Endodermal cell (in vitro differentiated cells): ENCODE measurements around the gene ARMC3. TPM values are rescaled to one million over a fixed set of nuclear protein-coding genes. Genes with fewer than 3 reads are reported as not detected.

Source experiments
- DNase-seq: peaks from one replicate; pipeline ENCODE4 v3.0.0-alpha.2; 2017
- H3K27ac ChIP-seq: 2 replicates; pipeline ENCODE4 v1.5.1; 2013; ENCODE audit warnings: mild to moderate bottlenecking, low read depth, low read length, moderate library complexity
- H3K27me3 ChIP-seq: 2 replicates; pipeline ENCODE4 v1.6.1; 2013; ENCODE audit warnings: mild to moderate bottlenecking, low read length, moderate library complexity; ENCODE audit not compliant: insufficient read depth, control insufficient read depth, poor library complexity, severe bottlenecking
- H3K36me3 ChIP-seq: 2 replicates; pipeline ENCODE4 v1.7.0; 2013; ENCODE audit warnings: mild to moderate bottlenecking, low read length, moderate library complexity; ENCODE audit not compliant: control insufficient read depth, insufficient read depth
- H3K4me1 ChIP-seq: one replicate; pipeline ENCODE4 v1.7.0; 2013; ENCODE audit warnings: low read length; ENCODE audit not compliant: control insufficient read depth, insufficient read depth
- H3K4me3 ChIP-seq: 2 replicates; pipeline ENCODE4 v1.5.1; 2013; ENCODE audit warnings: mild to moderate bottlenecking, low read length, moderate library complexity
- H3K9ac ChIP-seq: 2 replicates; pipeline ENCODE4 v1.6.1; 2013; ENCODE audit warnings: mild to moderate bottlenecking, low read length, moderate library complexity; ENCODE audit not compliant: poor library complexity, severe bottlenecking; ENCODE audit errors: extremely low read depth
- H3K9me3 ChIP-seq: 2 replicates; pipeline ENCODE4 v1.6.1; 2013; ENCODE audit warnings: mild to moderate bottlenecking, low read length, moderate library complexity; ENCODE audit not compliant: control insufficient read depth
- H3K27ac Mint-ChIP-seq: 2 replicates; pipeline ENCODE4 v1.8.0; 2020; ENCODE audit warnings: mixed read lengths
- H3K27me3 Mint-ChIP-seq: 2 replicates; pipeline ENCODE4 v1.8.0; 2021; ENCODE audit warnings: mild to moderate bottlenecking, mixed read lengths; ENCODE audit not compliant: insufficient read depth
- H3K36me3 Mint-ChIP-seq: 2 replicates; pipeline ENCODE4 v1.8.0; 2020; ENCODE audit warnings: low read depth, mixed read lengths
- H3K4me1 Mint-ChIP-seq: 2 replicates; pipeline ENCODE4 v1.8.0; 2020; ENCODE audit warnings: mixed read lengths
- H3K4me3 Mint-ChIP-seq: 2 replicates; pipeline ENCODE4 v1.8.0; 2020; ENCODE audit warnings: mild to moderate bottlenecking, moderate library complexity, mixed read lengths
- H3K9me3 Mint-ChIP-seq: 2 replicates; pipeline ENCODE4 v1.8.0; 2020; ENCODE audit warnings: mild to moderate bottlenecking, mixed read lengths
- WGBS, 2 experiments: methylation state at CpG; one replicate each; pipeline versions ENCODE4 v1.1.5 to v1.1.7; 2013; ENCODE audit warnings: missing lambda C conversion rate in 2 of 2, mixed read lengths in 1 of 2; ENCODE audit not compliant: insufficient coverage in 1 of 2, insufficient read length in 1 of 2; 5-methylcytosine and 5-hydroxymethylcytosine counted together
- total RNA-seq, 2 donors: library from RNA; stranded (reverse); fragmentation: NEBNext Ultra II Directional in 1 of 2; extraction: Animal tissue kit (Norgen Biotek cat#: 25700) in 1 of 2; gene quantifications; 2 replicates in 1 of 2; 3 replicates in 1 of 2; pipeline ENCODE4 v1.2.1, GENCODE V29; 2021
- TF ChIP-seq, protein P1 (sequence below): fragments of 200-600 bp; sonication (generic); conservative IDR thresholded peaks from 2 replicates; pipeline ENCODE4 v1.5.0; 2021; ENCODE audit warnings: antibody characterized with exemption, mild to moderate bottlenecking

ARMC3 gene
- total RNA-seq, 2 donors from 2014 or later, result 2.0 to 3.0 TPM

DNA sequence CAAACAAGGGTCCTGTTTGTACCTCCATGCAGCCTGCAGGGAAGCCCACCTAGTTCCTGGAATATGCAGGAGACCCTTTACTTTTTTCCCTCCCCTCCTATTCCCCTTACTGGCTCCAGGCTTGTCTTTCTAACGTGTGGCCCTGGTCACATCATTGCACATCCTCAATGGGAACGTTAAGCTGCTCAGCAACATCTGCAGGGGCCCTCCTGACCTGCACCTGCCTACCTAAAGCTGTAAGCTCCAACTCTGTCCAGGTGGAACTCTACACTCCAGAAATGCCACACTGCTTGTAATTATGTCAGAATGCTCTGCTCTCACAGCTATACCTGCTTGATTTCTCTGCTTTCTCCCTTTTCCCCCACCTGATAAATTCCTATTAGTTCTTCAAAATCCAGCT lies 72.1 kb downstream of the ARMC3 start:
- H3K36me3 Mint-ChIP-seq, result no peaks in the 10 kb centered on the region
- TF ChIP-seq, protein P1, sequence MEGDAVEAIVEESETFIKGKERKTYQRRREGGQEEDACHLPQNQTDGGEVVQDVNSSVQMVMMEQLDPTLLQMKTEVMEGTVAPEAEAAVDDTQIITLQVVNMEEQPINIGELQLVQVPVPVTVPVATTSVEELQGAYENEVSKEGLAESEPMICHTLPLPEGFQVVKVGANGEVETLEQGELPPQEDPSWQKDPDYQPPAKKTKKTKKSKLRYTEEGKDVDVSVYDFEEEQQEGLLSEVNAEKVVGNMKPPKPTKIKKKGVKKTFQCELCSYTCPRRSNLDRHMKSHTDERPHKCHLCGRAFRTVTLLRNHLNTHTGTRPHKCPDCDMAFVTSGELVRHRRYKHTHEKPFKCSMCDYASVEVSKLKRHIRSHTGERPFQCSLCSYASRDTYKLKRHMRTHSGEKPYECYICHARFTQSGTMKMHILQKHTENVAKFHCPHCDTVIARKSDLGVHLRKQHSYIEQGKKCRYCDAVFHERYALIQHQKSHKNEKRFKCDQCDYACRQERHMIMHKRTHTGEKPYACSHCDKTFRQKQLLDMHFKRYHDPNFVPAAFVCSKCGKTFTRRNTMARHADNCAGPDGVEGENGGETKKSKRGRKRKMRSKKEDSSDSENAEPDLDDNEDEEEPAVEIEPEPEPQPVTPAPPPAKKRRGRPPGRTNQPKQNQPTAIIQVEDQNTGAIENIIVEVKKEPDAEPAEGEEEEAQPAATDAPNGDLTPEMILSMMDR, result peak; percentile 52
- Histone ChIP-seq H3K4me1 (no peaks in the 10 kb centered on the region), H3K9ac (no peak overlapping the region), H3K9me3 (no peaks in the 10 kb centered on the region), H3K27ac (no peak overlapping the region), H3K4me3 (no peak overlapping the region), H3K27me3 (no peaks in the 10 kb centered on the region), H3K36me3 (no peaks in the 10 kb centered on the region)
- H3K4me1 Mint-ChIP-seq, result peaks cover 6% of the 10 kb centered on the region
- WGBS, 2 experiments, result 31 to 51% methylated on average over 2 of the region's 2 CpGs
- no peak overlapping the region for H3K27ac Mint-ChIP-seq
- peaks cover 7% of the 10 kb centered on the region for H3K27me3 Mint-ChIP-seq
- DNase-seq, result peak; percentile 56
- H3K4me3 Mint-ChIP-seq, result no peak overlapping the region
- no peaks in the 10 kb centered on the region for H3K9me3 Mint-ChIP-seq

DNA sequence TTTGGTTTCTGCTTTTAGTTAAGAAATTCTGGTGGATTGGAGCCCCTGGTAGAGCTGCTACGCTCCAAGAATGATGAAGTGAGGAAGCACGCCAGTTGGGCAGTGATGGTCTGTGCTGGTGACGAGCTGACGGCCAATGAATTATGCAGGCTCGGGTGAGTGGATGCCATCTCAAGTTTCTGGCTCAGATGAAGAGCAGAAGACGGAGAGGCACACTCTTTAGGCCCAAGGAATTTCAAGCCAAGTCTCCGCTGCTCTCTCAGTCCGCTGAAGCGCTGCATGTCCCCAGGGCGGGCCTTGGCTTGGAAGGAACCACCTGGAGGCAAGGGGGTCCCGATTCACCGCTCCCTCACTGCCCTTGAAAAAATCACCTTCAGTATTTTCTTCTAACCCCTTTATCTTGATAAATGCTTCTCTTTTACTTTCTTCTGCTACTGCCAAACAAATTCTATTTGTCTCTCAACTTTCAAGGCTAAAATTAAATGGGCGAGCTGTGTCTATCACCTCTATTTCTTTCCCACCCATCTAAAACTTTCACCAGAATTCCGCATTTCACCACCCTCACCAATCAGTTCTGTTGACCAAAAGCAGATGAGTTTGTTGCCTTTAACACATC lies 74.2 kb downstream of the ARMC3 start:
- 77 to 80% methylated on average over 12 to 14 of the region's 14 CpGs for WGBS, 2 experiments
- no peak overlapping the region for H3K27ac Mint-ChIP-seq
- peaks cover 14% of the 10 kb centered on the region for H3K4me1 Mint-ChIP-seq
- no peaks in the 10 kb centered on the region for H3K9me3 ChIP-seq
- no peak overlapping the region for H3K9ac ChIP-seq
- H3K4me1 ChIP-seq, result no peaks in the 10 kb centered on the region
- no peaks in the 10 kb centered on the region for H3K36me3 ChIP-seq
- no peak overlapping the region for H3K4me3 Mint-ChIP-seq
- H3K27me3 ChIP-seq, result no peaks in the 10 kb centered on the region
- H3K27ac ChIP-seq, result no peak overlapping the region
- peak; percentile 75 for DNase-seq
- H3K9me3 Mint-ChIP-seq, result no peaks in the 10 kb centered on the region
- H3K27me3 Mint-ChIP-seq, result peaks cover 7% of the 10 kb centered on the region
- H3K36me3 Mint-ChIP-seq, result no peaks in the 10 kb centered on the region
- H3K4me3 ChIP-seq, result no peak overlapping the region
- TF ChIP-seq, protein P1, result no peak

DNA sequence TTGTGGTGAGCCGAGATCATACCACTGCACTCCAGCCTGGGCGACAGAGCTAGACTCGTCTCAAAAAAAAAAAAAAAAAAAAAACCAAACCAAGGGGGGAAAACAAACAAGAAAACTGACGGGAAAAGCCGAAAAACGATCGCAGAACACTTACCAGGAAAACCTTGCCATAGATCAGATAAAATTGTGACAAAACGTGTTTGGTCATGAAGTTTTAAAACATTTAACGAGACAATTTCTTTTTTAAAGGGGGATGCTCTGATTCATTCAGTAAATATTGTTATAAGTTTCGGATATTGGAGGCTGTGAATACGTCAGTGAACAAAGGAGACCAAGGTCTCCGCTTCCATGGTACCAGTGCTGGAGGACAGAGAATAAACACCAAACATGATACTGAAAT lies 77.3 kb downstream of the ARMC3 start:
- no peak overlapping the region for H3K4me3 Mint-ChIP-seq
- no peak overlapping the region for H3K27ac Mint-ChIP-seq
- H3K4me1 Mint-ChIP-seq, result peaks cover 15% of the 10 kb centered on the region
- Histone ChIP-seq H3K27me3 (no peaks in the 10 kb centered on the region), H3K4me1 (no peaks in the 10 kb centered on the region), H3K27ac (no peak overlapping the region), H3K9me3 (no peaks in the 10 kb centered on the region), H3K4me3 (no peak overlapping the region), H3K36me3 (no peaks in the 10 kb centered on the region), H3K9ac (no peak overlapping the region)
- no peaks in the 10 kb centered on the region for H3K36me3 Mint-ChIP-seq
- TF ChIP-seq, protein P1, result no peak
- H3K27me3 Mint-ChIP-seq, result peaks cover 13% of the 10 kb centered on the region
- no peak for DNase-seq
- 93 to 98% methylated on average over 7 to 12 of the region's 12 CpGs for WGBS, 2 experiments
- no peaks in the 10 kb centered on the region for H3K9me3 Mint-ChIP-seq
